ENCODE data around the gene MYRFL. TPM values are rescaled to one million over a fixed set of nuclear protein-coding genes. Genes with fewer than 3 reads are reported as not detected.

MYRFL gene
- total and polyA plus RNA-seq, 2 of the 8 experiments (the other 6 are each of a cell fraction or from before 2014, with no cell fraction given): 1.1 to 2.0 TPM

- TF ChIP-seq CHD7 (IDR thresholded peaks at IDR 0.05; ENCODE audit: insufficient replicate concordance, low read length): no peak
- no peak for TF ChIP-seq TAF7 (optimal IDR thresholded peaks at IDR 0.05; ENCODE audit: borderline replicate concordance, low read depth, low read length)
- TF ChIP-seq EZH2 (IDR thresholded peaks at IDR 0.05; ENCODE audit: low read depth, low read length, severe bottlenecking): no peak
- TF ChIP-seq KDM5A (IDR thresholded peaks at IDR 0.05; ENCODE audit: low read length): no peak
- TF ChIP-seq ATF3 (IDR thresholded peaks at IDR 0.05; ENCODE audit: insufficient read depth, low read depth, low read length): no peak
- TF ChIP-seq JUN (IDR thresholded peaks at IDR 0.05; ENCODE audit: low read depth, low read length): no peak
- TF ChIP-seq BCL11A (IDR thresholded peaks at IDR 0.05; ENCODE audit: low read depth in 2 of 2, low read length in 2 of 2): no peak
- TF ChIP-seq CBX5 (IDR thresholded peaks at IDR 0.05; ENCODE audit: low read depth, low read length): no peak
Measured at GRCh38 chr12:69881771-69882170, 56.7 kb downstream of the MYRFL start (continued).
